ENCODE measurements around the gene THEM5. TPM values are rescaled to one million over a fixed set of nuclear protein-coding genes. Genes with fewer than 3 reads are reported as not detected.

Gene THEM5, protein sequence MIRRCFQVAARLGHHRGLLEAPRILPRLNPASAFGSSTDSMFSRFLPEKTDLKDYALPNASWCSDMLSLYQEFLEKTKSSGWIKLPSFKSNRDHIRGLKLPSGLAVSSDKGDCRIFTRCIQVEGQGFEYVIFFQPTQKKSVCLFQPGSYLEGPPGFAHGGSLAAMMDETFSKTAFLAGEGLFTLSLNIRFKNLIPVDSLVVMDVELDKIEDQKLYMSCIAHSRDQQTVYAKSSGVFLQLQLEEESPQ
- not detected for total RNA-seq

DNA sequence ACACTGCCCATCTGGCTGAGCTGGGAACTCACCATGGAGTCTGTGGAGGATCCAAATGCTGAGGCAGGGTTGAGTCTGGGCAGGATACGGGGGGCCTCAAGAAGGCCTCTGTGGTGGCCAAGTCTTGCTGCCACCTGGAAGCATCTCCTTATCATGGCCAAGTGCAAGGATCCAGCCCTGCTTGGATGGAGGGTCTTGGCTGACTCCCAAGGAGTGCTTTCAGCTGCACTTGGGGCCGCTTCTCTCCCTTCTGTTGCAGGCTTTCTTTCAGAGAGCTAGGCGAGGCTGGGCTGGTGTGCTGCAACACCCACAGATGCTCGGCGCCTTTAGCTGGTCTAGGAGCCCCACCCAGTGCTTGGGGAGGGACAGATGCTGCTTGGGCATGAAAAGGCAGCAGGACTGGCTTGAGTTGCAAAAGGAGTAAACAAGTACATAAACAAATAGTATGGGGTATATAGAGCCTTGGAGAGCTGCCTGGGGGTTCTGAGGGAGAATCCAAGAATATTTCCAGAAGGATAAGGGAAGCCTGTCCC lies at the start of gene THEM5:
Gene THEM5, minus strand, starts transcription at position 302 of the 533 bp plus-strand sequence. Its CDS starts 147 bp downstream, at position 155.

DNA sequence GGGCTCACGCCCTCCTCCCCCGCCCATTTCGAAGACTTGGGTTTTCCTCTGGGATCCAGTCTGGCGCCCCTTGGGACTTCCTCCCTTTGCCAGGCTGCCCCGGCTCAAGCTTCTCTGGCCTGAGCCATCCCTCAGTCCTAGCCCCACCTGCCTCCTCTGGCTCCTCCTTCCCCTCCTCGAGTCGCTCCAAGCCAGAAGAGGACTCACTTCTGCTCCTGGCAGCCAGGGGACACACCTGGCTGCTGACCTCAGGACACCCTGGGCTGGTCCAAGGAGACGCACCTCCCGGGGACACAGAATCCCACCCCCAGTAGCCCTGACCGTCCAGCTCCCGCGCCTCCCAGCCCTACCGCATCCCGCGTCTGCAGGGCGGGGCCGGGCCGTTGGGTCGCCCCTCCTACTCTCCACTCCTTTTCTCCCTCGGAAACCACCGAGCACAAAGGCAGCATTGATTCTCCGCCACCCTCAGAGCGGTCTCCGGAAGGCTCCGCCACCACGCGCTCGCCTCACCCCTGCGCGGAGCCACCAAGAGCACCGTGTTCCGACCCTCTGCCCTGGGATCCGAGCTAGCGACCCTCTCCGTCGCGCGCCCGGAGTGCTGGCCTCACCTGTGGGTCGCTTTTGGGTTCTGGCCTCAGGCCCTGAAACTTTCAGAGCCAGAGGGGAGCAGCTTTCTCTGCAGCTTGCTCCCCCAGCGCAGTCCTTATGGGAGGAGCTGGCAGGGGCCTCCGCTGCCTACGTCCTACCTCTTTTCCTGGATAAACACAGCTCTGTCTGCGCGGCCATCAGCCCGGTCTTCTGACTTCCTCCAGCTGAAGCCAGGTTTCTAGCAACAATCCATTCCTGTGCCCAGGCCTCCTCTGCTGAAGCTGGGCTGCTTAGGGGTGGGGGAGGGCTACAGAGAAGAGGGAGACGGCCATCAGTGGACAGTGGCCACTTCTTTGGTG lies 13.8 kb downstream of the THEM5 start, which contains the start of gene C2CD4D:
Gene C2CD4D, minus strand, starts transcription at position 364 of the 947 bp plus-strand sequence. CDS start 831 bp downstream, outside the sequence.

DNA sequence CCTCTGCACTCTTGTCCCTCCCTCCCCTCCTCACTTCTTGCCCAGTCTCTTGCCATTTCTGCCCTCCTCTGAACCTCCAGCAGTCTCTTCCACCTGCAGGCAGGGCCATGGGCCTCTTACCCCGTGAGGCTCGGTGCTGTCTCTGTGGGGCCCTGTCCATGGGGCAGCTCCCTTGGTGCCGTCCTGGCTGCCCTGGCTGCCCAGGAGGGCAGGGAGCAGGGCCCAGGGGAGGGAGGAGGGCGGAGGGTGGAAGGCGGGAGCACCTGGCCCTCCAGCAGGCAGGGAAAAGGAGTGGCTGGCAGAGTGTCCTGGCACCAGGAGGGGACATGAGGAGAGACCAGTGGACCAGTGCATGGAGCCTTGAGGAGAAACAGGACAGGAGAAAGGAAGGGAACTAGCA lies 21.9 kb downstream of the THEM5 start, which contains the start of gene RORC:
Gene RORC, minus strand, starts transcription at position 198 of the 400 bp plus-strand sequence. Its CDS starts 38 bp downstream, at position 160.

DNA sequence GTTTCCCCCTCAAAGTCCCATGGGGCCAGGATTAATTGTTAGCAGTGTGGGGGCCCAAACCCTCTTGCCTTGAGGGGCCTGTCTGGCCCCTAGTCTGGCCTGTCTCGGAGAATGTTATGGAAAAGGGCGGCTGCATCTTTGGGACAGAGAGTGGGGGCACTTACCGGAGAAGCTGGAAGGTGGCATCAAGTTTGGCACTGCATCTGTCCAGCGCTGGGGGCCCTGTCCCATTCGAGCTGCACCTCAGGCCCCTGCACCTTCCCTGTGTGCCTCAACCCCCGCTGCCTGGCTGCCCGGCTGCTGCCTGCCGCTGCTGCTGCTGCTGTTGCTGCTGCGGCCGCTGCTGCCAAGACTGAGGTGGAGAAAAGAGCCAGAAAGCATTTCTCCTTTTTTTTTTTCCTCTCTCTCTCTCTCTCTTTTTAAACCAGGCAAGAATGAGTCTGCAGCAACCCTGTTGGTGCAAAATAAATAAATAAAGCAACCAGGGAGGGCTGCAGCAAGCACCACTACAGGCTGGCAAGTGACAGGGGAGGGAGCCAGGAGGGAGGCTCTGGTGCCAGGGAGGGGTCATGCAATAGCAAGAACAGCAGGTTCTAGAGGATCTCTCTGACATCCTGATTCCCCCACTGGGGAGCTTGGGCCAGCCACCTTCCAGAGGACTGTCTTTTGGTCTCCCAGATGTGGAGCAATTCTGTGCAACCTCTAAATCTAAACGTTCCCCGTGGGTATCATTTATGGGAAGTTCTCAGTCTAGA lies 48.3 kb downstream of the THEM5 start, which contains the start of gene LINGO4:
Gene LINGO4, minus strand, starts transcription at position 354 of the 755 bp plus-strand sequence. CDS start 2,715 bp downstream, outside the sequence.

Small RNA genes within 50 kb of the gene (small RNA-seq; reads per million reads assigned to genes)
- gene RF00019, result not detected

Other genes with a start within 250 kb of the THEM5 start
- gene SNX27, start 241.7 kb downstream of the THEM5 start, total RNA-seq, result 85.6 TPM
- 36.0 TPM for gene CELF3, start 136.9 kb downstream of the THEM5 start, total RNA-seq
- gene RIIAD1, start 132.2 kb downstream of the THEM5 start, total RNA-seq, result 13.4 TPM
- gene MRPL9, start 90.2 kb downstream of the THEM5 start, total RNA-seq, result 55.4 TPM
- 18.2 TPM for gene TDRKH, start 63.2 kb downstream of the THEM5 start, total RNA-seq
- gene LINGO4, start 48.3 kb downstream of the THEM5 start, total RNA-seq, result 0.23 TPM
- gene RORC, start 21.9 kb downstream of the THEM5 start, total RNA-seq, result 0.23 TPM
- not detected for gene C2CD4D, start 13.9 kb downstream of the THEM5 start, total RNA-seq
- 9.9 TPM for gene THEM4, start 55.8 kb upstream of the THEM5 start, total RNA-seq
- gene S100A10, start 140.1 kb upstream of the THEM5 start, total RNA-seq, result 16.4 TPM
- 5.1 TPM for gene S100A11, start 183.3 kb upstream of the THEM5 start, total RNA-seq
- not detected for gene TCHHL1, start 235.4 kb upstream of the THEM5 start, total RNA-seq

Measured in diencephalon (tissue), 1 donor.